ENCODE measurements around the gene WAS. TPM values are rescaled to one million over a fixed set of nuclear protein-coding genes. Genes with fewer than 3 reads are reported as not detected.
"Not testable (repeated sequence)": the region's sequence is repeated elsewhere in the genome, so short reads cannot be mapped to it uniquely, and the experiment has no call there.

The WAS gene
- 100 to 1,000 TPM in 1 of 2 donors, 10 to 100 TPM in 1; 96.8 to 102 TPM for total RNA-seq

DNA sequence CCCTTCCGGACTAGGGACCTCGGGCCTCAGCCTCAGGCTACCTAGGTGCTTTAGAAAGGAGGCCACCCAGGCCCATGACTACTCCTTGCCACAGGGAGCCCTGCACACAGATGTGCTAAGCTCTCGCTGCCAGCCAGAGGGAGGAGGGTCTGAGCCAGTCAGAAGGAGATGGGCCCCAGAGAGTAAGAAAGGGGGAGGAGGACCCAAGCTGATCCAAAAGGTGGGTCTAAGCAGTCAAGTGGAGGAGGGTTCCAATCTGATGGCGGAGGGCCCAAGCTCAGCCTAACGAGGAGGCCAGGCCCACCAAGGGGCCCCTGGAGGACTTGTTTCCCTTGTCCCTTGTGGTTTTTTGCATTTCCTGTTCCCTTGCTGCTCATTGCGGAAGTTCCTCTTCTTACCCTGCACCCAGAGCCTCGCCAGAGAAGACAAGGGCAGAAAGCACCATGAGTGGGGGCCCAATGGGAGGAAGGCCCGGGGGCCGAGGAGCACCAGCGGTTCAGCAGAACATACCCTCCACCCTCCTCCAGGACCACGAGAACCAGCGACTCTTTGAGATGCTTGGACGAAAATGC, at the start of gene WAS:
WAS (plus strand) TSS at position 389 of the 572 bp plus-strand sequence; CDS start at position 444, 55 bp downstream.
- H3K36me3 Mint-ChIP-seq (ENCODE audit: low read depth): peaks cover 52% of the 10 kb centered on the region
- no peaks in the 10 kb centered on the region for H3K27me3 Mint-ChIP-seq
- peak within 1 kb of the TSS; percentile 98 for H3K27ac Mint-ChIP-seq
- H3K9me3 Mint-ChIP-seq: no peaks in the 10 kb centered on the region
- H3K4me3 Mint-ChIP-seq: peak within 1 kb of the TSS; percentile 96
- peak; percentile 85 for ATAC-seq (replicated peaks)
- peaks cover 29% of the 10 kb centered on the region for H3K4me1 Mint-ChIP-seq

GRCh38 chrX:48636301-48636700, 47.3 kb upstream of the WAS start:
- Mint-ChIP-seq H3K27ac (no peak overlapping the region), H3K36me3 (ENCODE audit: low read depth) (no peaks in the 10 kb centered on the region), H3K9me3 (no peaks in the 10 kb centered on the region), H3K4me1 (no peaks in the 10 kb centered on the region), H3K4me3 (no peak overlapping the region), H3K27me3 (no peaks in the 10 kb centered on the region)
- ATAC-seq (replicated peaks): peak; percentile 34

GRCh38 chrX:48636776-48637175, 46.8 kb upstream of the WAS start:
- H3K9me3 Mint-ChIP-seq: no peaks in the 10 kb centered on the region

GRCh38 chrX:48645669-48646068, 37.9 kb upstream of the WAS start:
- Mint-ChIP-seq H3K27ac (no peak overlapping the region), H3K36me3 (ENCODE audit: low read depth) (no peaks in the 10 kb centered on the region), H3K4me3 (no peak overlapping the region)

More at GRCh38 chrX:48636776-48637175, 46.8 kb upstream of the WAS start:
- Mint-ChIP-seq H3K4me1 (no peaks in the 10 kb centered on the region), H3K27me3 (no peaks in the 10 kb centered on the region), H3K4me3 (no peak overlapping the region), H3K27ac (no peak overlapping the region), H3K36me3 (ENCODE audit: low read depth) (no peaks in the 10 kb centered on the region)
- no peak for ATAC-seq (replicated peaks)

GRCh38 chrX:48648336-48648751, 35.3 kb upstream of the WAS start:
- Mint-ChIP-seq H3K36me3 (ENCODE audit: low read depth) (no peaks in the 10 kb centered on the region), H3K9me3 (no peaks in the 10 kb centered on the region), H3K4me1 (no peaks in the 10 kb centered on the region), H3K27ac (no peak overlapping the region), H3K4me3 (no peak overlapping the region), H3K27me3 (no peaks in the 10 kb centered on the region)
- peak; percentile 70 for ATAC-seq (replicated peaks)

More at GRCh38 chrX:48645669-48646068, 37.9 kb upstream of the WAS start:
- Mint-ChIP-seq H3K9me3 (no peaks in the 10 kb centered on the region), H3K27me3 (no peaks in the 10 kb centered on the region), H3K4me1 (no peaks in the 10 kb centered on the region)
- ATAC-seq (replicated peaks): no peak

DNA sequence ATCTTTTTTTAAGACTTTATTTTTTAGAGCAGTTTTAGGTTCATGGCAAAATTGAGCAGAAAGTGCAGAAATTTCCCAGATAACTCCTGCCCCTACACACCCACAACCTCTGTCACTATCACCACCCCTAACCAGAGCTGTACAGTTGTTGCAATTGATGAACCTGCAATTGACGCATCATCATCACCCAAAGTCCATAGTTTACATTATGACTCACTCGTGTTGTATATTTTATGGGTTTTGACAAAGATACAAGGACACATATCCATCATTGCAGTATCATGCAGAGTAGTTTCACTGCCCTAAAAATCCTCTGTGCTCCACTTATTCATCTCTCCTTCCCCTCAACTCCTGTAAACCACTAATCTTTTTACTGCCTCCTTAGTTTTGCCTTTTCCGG, 34.5 kb upstream of the WAS start:
- Mint-ChIP-seq H3K27ac (no peak overlapping the region), H3K27me3 (no peaks in the 10 kb centered on the region), H3K9me3 (no peaks in the 10 kb centered on the region), H3K4me1 (no peaks in the 10 kb centered on the region), H3K36me3 (ENCODE audit: low read depth) (no peaks in the 10 kb centered on the region), H3K4me3 (no peak overlapping the region)
- ATAC-seq (replicated peaks): no peak

GRCh38 chrX:48652055-48652579, 31.5 kb upstream of the WAS start:
- ATAC-seq (replicated peaks); H3K27me3 Mint-ChIP-seq; H3K9me3 Mint-ChIP-seq; H3K4me1 Mint-ChIP-seq; H3K36me3 Mint-ChIP-seq (ENCODE audit: low read depth); H3K27ac Mint-ChIP-seq; H3K4me3 Mint-ChIP-seq: not testable (repeated sequence)

DNA sequence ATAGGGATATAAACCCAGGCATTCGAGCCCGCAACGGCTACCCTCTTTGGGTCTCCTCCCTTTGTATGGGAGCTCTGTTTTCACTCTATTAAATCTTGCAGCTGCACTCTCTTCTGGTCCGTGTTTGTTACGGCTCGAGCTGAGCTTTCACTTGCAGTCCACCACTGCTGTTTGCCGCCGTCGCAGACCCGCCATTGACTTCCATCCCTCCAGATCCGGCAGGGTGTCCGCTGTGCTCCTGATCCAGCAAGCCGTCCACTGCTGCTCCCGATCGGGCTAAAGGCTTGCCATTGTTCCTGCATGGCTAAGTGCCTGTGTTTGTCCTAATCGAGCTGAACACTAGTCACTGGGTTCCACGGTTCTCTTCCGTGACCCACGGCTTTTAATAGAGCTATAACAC, 28.9 kb upstream of the WAS start:
- not testable (repeated sequence) for H3K27me3 Mint-ChIP-seq

GRCh38 chrX:48659686-48660085, 23.9 kb upstream of the WAS start:
- not testable (repeated sequence) for H3K36me3 Mint-ChIP-seq (ENCODE audit: low read depth); H3K4me1 Mint-ChIP-seq; ATAC-seq (replicated peaks); H3K27ac Mint-ChIP-seq; H3K9me3 Mint-ChIP-seq; H3K27me3 Mint-ChIP-seq; H3K4me3 Mint-ChIP-seq

More for the DNA sequence above, 28.9 kb upstream of the WAS start:
- ATAC-seq (replicated peaks); H3K4me3 Mint-ChIP-seq; H3K27ac Mint-ChIP-seq; H3K9me3 Mint-ChIP-seq; H3K4me1 Mint-ChIP-seq; H3K36me3 Mint-ChIP-seq (ENCODE audit: low read depth): not testable (repeated sequence)

- no peaks in the 10 kb centered on the region for H3K9me3 Mint-ChIP-seq
- peak; percentile 85 for ATAC-seq (replicated peaks)
- H3K4me3 Mint-ChIP-seq: no peak overlapping the region
- peaks cover 6% of the 10 kb centered on the region for H3K4me1 Mint-ChIP-seq
- H3K27me3 Mint-ChIP-seq: no peaks in the 10 kb centered on the region
- no peaks in the 10 kb centered on the region for H3K36me3 Mint-ChIP-seq (ENCODE audit: low read depth)
- H3K27ac Mint-ChIP-seq: no peak overlapping the region
These were observed 20.4 kb upstream of the WAS start for GRCh38 chrX:48663241-48663640.

GRCh38 chrX:48664156-48664555, 19.4 kb upstream of the WAS start:
- Mint-ChIP-seq H3K36me3 (ENCODE audit: low read depth) (no peaks in the 10 kb centered on the region), H3K27me3 (no peaks in the 10 kb centered on the region), H3K4me1 (peaks cover 6% of the 10 kb centered on the region), H3K4me3 (no peak overlapping the region), H3K27ac (peak overlapping the region; percentile 48), H3K9me3 (no peaks in the 10 kb centered on the region)
- ATAC-seq (replicated peaks): peak; percentile 43

GRCh38 chrX:48665991-48666390, 17.6 kb upstream of the WAS start:
- H3K9me3 Mint-ChIP-seq: no peaks in the 10 kb centered on the region
- ATAC-seq (replicated peaks): no peak
- peaks cover 3% of the 10 kb centered on the region for H3K4me1 Mint-ChIP-seq

DNA sequence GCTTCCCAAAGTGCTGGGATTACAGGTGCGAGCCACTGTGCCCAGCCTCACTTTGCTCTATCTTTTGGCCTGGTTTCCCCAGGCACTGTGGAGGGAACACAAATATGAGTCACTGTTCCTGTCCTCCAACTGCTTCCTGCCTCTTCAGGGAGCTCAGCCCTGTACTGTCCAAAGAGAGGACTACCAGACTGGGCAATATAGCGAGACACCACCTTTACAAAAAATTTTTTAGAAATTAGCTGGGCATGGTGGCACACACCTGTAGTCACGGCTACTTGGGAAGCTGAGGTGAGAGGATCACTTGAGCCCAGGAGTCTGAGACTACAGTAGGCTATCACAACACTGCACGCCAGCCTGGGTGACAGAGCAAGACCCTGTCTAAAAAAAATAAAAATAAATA, 16.9 kb upstream of the WAS start:
- H3K9me3 Mint-ChIP-seq: no peaks in the 10 kb centered on the region
- no peaks in the 10 kb centered on the region for H3K36me3 Mint-ChIP-seq (ENCODE audit: low read depth)
- H3K27ac Mint-ChIP-seq: no peak overlapping the region
- no peaks in the 10 kb centered on the region for H3K4me1 Mint-ChIP-seq
- H3K27me3 Mint-ChIP-seq: no peaks in the 10 kb centered on the region
- no peak for ATAC-seq (replicated peaks)
- no peak overlapping the region for H3K4me3 Mint-ChIP-seq

More at GRCh38 chrX:48665991-48666390, 17.6 kb upstream of the WAS start:
- Mint-ChIP-seq H3K27ac (no peak overlapping the region), H3K27me3 (no peaks in the 10 kb centered on the region), H3K4me3 (no peak overlapping the region), H3K36me3 (ENCODE audit: low read depth) (no peaks in the 10 kb centered on the region)

GRCh38 chrX:48667509-48667908, 16.1 kb upstream of the WAS start:
- ATAC-seq (replicated peaks): no peak
- H3K4me3 Mint-ChIP-seq: no peak overlapping the region
- no peak overlapping the region for H3K27ac Mint-ChIP-seq
- H3K27me3 Mint-ChIP-seq: no peaks in the 10 kb centered on the region
- H3K9me3 Mint-ChIP-seq: no peaks in the 10 kb centered on the region
- H3K4me1 Mint-ChIP-seq: no peaks in the 10 kb centered on the region
- no peaks in the 10 kb centered on the region for H3K36me3 Mint-ChIP-seq (ENCODE audit: low read depth)

DNA sequence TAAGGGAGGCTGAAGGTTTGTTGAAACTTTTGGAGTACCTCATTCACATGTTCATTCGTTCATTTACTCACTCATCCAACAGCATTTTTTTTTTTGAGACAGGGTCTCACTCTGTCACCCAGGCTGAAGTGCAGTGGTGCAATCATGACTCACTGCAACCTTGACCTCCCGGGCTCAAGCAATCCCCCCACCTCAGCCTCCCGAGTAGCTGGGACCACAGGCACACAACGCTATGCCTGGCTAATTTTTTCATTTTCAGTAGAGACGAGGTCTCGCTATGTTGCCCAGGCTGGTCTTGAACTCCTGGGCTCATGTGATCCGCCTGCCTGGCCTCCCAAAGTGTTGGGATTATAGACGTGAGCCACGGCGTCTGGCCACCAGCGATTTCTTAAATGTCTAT, 15.4 kb upstream of the WAS start:
- not testable (repeated sequence) for H3K27ac Mint-ChIP-seq; H3K4me3 Mint-ChIP-seq; ATAC-seq (replicated peaks); H3K27me3 Mint-ChIP-seq; H3K9me3 Mint-ChIP-seq; H3K36me3 Mint-ChIP-seq (ENCODE audit: low read depth); H3K4me1 Mint-ChIP-seq
